Neural cell (in vitro differentiated cells): ENCODE data around the gene ITGB5. TPM values are rescaled to one million over a fixed set of nuclear protein-coding genes. Genes with fewer than 3 reads are reported as not detected.

ENCODE experiments used
- H2AFZ ChIP-seq: fragments of 200-600, 300-800 bp; sonication (generic), shearing (Covaris generic); 2 replicates; pipeline ENCODE4 v1.6.0; 2014; ENCODE audit warnings: low read depth, mild to moderate bottlenecking, antibody characterized with exemption, low read length, moderate library complexity
- H3F3A ChIP-seq: fragments of 200-600 bp; shearing (Covaris generic); 2 replicates; pipeline ENCODE4 v1.6.1; 2016; ENCODE audit warnings: mild to moderate bottlenecking, moderate library complexity, mixed read lengths, antibody characterized with exemption, low read length; ENCODE audit not compliant: insufficient read depth, poor library complexity, severe bottlenecking
- H3K27ac ChIP-seq: fragments of 200-600, 300-800 bp; sonication (generic), shearing (Covaris generic); 2 replicates; pipeline ENCODE4 v1.5.1; 2014; ENCODE audit warnings: mild to moderate bottlenecking, low read length, moderate library complexity
- H3K27me3 ChIP-seq: fragments of 300-800, 200-600 bp; sonication (generic), shearing (Covaris generic); 2 replicates; pipeline ENCODE4 v1.6.0; 2014; ENCODE audit warnings: mild to moderate bottlenecking, low read depth, low read length, moderate library complexity; ENCODE audit not compliant: insufficient read depth
- H3K36me3 ChIP-seq: fragments of 300-800, 200-600 bp; sonication (generic), shearing (Covaris generic); 2 replicates; pipeline ENCODE4 v1.5.1; 2014; ENCODE audit warnings: mild to moderate bottlenecking, antibody characterized with exemption, low read length, moderate library complexity; ENCODE audit not compliant: insufficient read depth
- H3K4me2 ChIP-seq: fragments of 300-800, 200-600 bp; sonication (generic), shearing (Covaris generic); 2 replicates; pipeline ENCODE4 v1.6.0; 2014; ENCODE audit warnings: mild to moderate bottlenecking, low read length
- H3K4me3 ChIP-seq: fragments of 300-800, 200-600 bp; sonication (generic), shearing (Covaris generic); 2 replicates; pipeline ENCODE4 v1.5.1; 2014; ENCODE audit warnings: mild to moderate bottlenecking, low read length, moderate library complexity
- H3K79me2 ChIP-seq: fragments of 200-600 bp; shearing (Covaris generic); replicated peaks from 2 replicates; pipeline ENCODE4 v1.6.0; 2014; ENCODE audit warnings: mild to moderate bottlenecking, low read length, moderate library complexity; ENCODE audit not compliant: insufficient read depth
- H3K9ac ChIP-seq: fragments of 300-800, 200-600 bp; sonication (generic), shearing (Covaris generic); 2 replicates; pipeline ENCODE4 v1.6.1; 2016; ENCODE audit warnings: mild to moderate bottlenecking, low read length, mixed read lengths
- H3K9me2 ChIP-seq: fragments of 200-600 bp; shearing (Covaris generic); 2 replicates; pipeline ENCODE4 v1.6.1; 2016; ENCODE audit warnings: mild to moderate bottlenecking, low read length, mixed read lengths; ENCODE audit not compliant: insufficient read depth
- H3K9me3 ChIP-seq: fragments of 200-600, 300-800 bp; sonication (generic), shearing (Covaris generic); 2 replicates; pipeline ENCODE4 v1.6.1; 2016; ENCODE audit warnings: mild to moderate bottlenecking, mixed run types, low read length, moderate library complexity, mixed read lengths
- H4K20me1 ChIP-seq: fragments of 200-600 bp; shearing (Covaris generic); 2 replicates; pipeline ENCODE4 v1.6.1; 2016; ENCODE audit warnings: mild to moderate bottlenecking, mixed run types; ENCODE audit not compliant: insufficient read depth
- CTCF ChIP-seq: fragments of 450-650 bp; IDR thresholded peaks from 2 replicates; pipeline ENCODE4 v1.5.1; 2014; ENCODE audit warnings: antibody characterized with exemption, mild to moderate bottlenecking, moderate library complexity; ENCODE audit not compliant: poor library complexity, severe bottlenecking
- EP300 ChIP-seq: fragments of 450-650 bp; conservative IDR thresholded peaks from 2 replicates; pipeline ENCODE4 v1.6.1; 2014; ENCODE audit warnings: antibody characterized with exemption, mild to moderate bottlenecking, moderate library complexity; ENCODE audit not compliant: poor library complexity, severe bottlenecking
- EZH2 ChIP-seq: fragments of 200-600, 300-800 bp; shearing (Covaris generic), sonication (generic); IDR thresholded peaks from 2 replicates; pipeline ENCODE4 v1.6.1; 2014; ENCODE audit warnings: antibody characterized with exemption, low read length, borderline replicate concordance, mild to moderate bottlenecking; ENCODE audit not compliant: insufficient read depth, poor library complexity, severe bottlenecking
- MXI1 ChIP-seq: fragments of 450-650 bp; conservative IDR thresholded peaks from 2 replicates; pipeline ENCODE4 v1.6.1; 2014; ENCODE audit warnings: antibody characterized with exemption, mild to moderate bottlenecking; ENCODE audit not compliant: poor library complexity, severe bottlenecking
- POLR2AphosphoS5 ChIP-seq: IDR thresholded peaks from 2 replicates; pipeline ENCODE4 v1.6.1; 2012
- RAD21 ChIP-seq: fragments of 450-650 bp; conservative IDR thresholded peaks from 2 replicates; pipeline ENCODE4 v1.6.1; 2014; ENCODE audit warnings: antibody characterized with exemption, mild to moderate bottlenecking, moderate library complexity
- REST ChIP-seq: IDR thresholded peaks from 2 replicates; pipeline ENCODE4 v1.6.1; 2012; ENCODE audit warnings: borderline replicate concordance
- SMC3 ChIP-seq: fragments of 450-650 bp; conservative IDR thresholded peaks from 2 replicates; pipeline ENCODE4 v1.6.1; 2014; ENCODE audit warnings: antibody characterized with exemption, mild to moderate bottlenecking, moderate library complexity; ENCODE audit not compliant: poor library complexity
- TAF1 ChIP-seq: IDR thresholded peaks from 2 replicates; pipeline ENCODE4 v1.6.1; 2012; ENCODE audit warnings: low read depth
- polyA plus RNA-seq: library from polyadenylated mRNA; depleted of rRNA; stranded (reverse); fragments of >200 nt; gene quantifications from 2 replicates; pipeline ENCODE4 v1.2.3, GENCODE V29; 2014

Gene ITGB5
- polyA plus RNA-seq, 1 donor from 2014 or later, result 1.2 TPM

- Histone ChIP-seq H3K9ac (no peak overlapping the region), H3K27ac (no peak overlapping the region), H3K4me3 (no peak overlapping the region), H3F3A (no peaks in the 10 kb centered on the region), H3K27me3 (no peaks in the 10 kb centered on the region), H3K4me2 (no peak overlapping the region), H3K9me2 (no peaks in the 10 kb centered on the region), H2AFZ (no peak overlapping the region), H3K79me2 (no peaks in the 10 kb centered on the region), H3K36me3 (no peaks in the 10 kb centered on the region), H4K20me1 (no peaks in the 10 kb centered on the region), H3K9me3 (no peaks in the 10 kb centered on the region)
- TF ChIP-seq REST (no peak), EP300 (no peak), RAD21 (no peak), SMC3 (no peak), EZH2 (no peak), CTCF (no peak), POLR2AphosphoS5 (no peak), TAF1 (no peak), MXI1 (no peak)
Measured at GRCh38 chr3:124770336-124771082, 116.7 kb downstream of the ITGB5 start.

- Histone ChIP-seq H3K9ac (no peak overlapping the region), H3K27me3 (no peaks in the 10 kb centered on the region), H3K27ac (no peak overlapping the region), H3F3A (no peaks in the 10 kb centered on the region), H3K4me2 (no peak overlapping the region), H3K36me3 (no peaks in the 10 kb centered on the region), H3K4me3 (no peak overlapping the region), H3K79me2 (no peaks in the 10 kb centered on the region), H3K9me3 (no peaks in the 10 kb centered on the region), H3K9me2 (no peaks in the 10 kb centered on the region), H4K20me1 (no peaks in the 10 kb centered on the region), H2AFZ (no peak overlapping the region)
- TF ChIP-seq EZH2, result no peak
- no peak for TF ChIP-seq TAF1
- TF ChIP-seq MXI1, result no peak
- TF ChIP-seq RAD21, result no peak
- no peak for TF ChIP-seq POLR2AphosphoS5
- no peak for TF ChIP-seq EP300
- no peak for TF ChIP-seq SMC3
Measured at GRCh38 chr3:124769462-124769861, 117.7 kb downstream of the ITGB5 start.
